M059J (cell line): ENCODE data around the gene ASB1. TPM values are rescaled to one million over a fixed set of nuclear protein-coding genes. Genes with fewer than 3 reads are reported as not detected.

Experiments used
- DNase-seq: peaks from one replicate; pipeline ENCODE4 v3.0.0-alpha.2; 2012; ENCODE audit warnings: low read depth
- total RNA-seq: library from RNA; depleted of rRNA; stranded (reverse); fragments of >200 nt; shearing (Covaris generic); gene quantifications from 2 replicates; pipeline ENCODE4 v1.2.3, GENCODE V29; 2014; rRNA removed

The ASB1 gene
- total RNA-seq, 1 experiment from 2014 or later, result 17.2 TPM

DNA sequence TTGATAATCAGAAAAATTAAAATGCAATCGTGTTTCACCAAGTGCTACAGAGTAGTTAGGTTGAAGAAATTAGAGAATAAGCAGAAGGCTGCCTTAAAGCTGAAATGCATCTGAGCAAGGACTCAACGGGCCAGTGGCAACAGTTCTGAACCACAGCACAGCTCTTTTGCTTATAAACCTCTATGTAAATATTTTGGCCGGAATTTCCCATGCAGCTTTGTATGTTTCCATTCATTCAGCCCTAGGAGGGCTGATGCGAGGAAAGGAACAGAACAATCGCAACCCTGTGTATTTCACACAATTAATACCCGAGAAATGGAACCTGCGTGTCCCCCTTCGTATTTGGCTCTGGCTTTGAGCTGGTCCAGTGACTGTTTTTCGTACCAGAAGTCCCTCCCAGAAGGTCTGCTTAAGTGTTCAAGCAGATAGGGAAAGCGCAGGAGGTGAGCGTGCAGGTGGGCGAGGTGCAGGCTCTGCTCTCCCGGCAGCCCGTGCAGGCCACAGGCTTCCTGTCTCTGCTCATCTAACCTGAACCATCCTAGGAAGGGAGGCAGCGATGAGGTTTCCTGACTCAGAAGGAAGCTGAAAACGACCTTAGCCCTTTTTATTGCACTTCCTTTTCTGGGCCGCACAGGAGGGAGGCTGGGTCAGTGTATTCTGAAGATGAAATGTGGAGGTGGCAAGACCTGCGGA is 67.3 kb downstream of the ASB1 start:
- DNase-seq, result no peak

DNA sequence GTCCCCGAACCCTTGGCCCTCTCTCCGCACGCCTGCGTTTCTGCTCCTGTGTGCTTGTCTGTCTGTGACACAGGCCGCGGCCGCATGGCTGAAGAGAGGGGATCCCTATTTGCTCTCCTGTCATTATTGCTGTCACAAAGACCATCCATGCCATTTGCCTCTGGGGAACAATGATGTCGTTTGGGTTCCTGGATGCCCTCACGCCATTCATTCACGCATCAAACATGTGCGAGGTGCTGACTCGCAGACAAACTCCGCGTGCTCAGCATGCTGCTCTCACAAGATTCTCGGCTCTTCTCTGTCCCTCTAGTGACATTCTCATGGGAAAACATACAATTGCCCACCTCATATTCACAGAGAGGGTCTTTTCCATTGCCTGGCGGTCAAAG is 67.8 kb downstream of the ASB1 start:
- DNase-seq, result no peak

DNA sequence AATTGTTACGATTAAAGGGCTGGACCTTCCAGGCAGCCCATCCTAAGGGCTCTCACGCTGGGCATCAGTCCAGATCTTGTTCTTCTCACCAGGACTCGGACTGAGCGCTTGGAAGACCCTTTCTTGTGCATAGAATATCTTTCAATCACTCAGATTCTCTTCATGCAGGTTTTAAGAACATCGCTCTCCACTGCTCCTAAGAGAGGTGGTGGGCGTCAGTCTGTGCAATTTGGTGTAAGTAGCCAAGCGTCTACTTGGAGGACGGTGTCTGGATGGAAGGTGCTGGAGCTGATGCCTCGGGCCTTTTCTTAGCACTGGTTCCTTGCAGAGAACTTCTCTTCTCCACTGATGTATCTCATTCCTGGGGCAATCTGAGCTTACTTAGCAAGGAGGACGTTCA is 68.7 kb downstream of the ASB1 start:
- no peak for DNase-seq

DNA sequence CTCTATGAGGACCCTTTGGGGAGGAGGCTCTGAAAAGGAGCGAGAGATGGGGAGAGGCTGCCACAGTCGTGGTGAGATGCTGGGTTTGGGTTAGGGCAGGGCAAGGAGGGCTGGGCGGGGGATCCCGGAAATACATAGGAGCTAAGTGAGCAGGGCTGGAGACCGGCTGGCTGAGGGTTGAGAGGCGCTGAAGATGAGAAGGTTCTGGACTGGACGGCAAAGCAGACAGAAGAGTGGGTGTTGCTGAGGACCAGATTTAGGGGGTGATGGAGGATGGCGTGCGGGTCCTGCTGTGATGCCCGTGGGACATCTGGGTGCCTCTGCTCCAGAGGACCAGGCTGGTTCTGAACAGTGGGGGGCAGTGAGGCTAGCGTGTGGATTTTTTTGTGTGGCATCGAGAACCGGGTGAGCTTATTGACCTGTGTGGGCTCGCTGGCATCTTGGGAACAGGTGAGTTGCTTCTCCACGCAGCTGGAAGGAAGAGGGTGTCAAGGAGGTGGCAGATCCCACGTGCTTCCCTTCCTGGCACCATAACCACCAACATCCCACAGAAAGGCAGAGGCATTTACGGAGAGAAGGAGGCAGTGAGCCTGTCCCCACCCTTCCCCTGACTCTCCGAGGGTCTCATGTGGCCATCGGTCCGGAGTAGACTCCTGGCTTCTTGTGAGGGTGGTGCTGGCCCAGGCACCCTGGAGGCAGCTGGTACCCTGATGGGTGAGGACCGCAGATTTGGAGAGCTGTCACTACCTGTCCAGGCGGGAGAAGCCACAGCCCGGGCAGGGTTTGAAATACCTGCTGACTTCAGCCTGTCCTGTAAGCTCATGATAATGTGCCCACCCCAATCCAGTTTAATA is 70.3 kb downstream of the ASB1 start:
- no peak for DNase-seq

DNA sequence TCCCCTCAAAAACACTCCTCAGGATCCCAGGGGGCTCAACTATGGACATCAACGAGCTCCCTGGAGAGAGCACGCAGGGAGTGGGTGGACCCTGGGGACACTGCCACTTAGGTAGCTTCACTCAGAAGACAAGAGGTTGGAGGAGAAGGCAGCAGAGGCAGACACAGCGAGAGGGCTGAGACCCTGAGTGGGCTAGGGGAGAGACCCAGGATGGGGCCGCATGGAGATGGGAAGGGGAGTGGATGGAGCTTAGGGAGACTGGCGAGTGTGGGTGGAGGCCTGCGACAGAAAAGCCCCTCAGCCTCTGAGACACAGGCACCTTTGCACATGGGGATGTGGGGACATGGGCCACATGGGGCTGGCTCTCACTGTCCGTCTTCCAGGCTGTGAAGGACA is 70.9 kb downstream of the ASB1 start:
- DNase-seq, result no peak

DNA sequence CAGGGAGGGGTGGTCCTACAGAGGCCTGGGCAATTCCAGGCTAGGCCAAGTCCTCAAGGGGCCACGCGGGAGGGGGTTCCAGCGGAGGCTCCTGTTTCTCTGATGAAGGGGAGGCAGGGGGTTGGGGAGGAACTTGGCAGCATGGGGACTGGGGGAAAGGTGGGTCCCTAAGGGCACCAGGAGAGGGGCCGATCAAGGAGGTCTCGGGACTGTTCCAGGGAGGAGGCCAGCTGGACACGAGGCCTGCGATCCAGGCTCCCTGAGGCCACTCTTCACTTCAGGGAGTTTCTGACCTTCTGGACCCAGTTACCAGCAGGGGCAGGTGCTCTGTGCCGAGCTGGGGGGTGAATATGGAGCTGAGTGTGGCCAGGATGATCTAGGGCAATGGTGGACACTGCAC is 71.5 kb downstream of the ASB1 start:
- DNase-seq, result no peak

DNA sequence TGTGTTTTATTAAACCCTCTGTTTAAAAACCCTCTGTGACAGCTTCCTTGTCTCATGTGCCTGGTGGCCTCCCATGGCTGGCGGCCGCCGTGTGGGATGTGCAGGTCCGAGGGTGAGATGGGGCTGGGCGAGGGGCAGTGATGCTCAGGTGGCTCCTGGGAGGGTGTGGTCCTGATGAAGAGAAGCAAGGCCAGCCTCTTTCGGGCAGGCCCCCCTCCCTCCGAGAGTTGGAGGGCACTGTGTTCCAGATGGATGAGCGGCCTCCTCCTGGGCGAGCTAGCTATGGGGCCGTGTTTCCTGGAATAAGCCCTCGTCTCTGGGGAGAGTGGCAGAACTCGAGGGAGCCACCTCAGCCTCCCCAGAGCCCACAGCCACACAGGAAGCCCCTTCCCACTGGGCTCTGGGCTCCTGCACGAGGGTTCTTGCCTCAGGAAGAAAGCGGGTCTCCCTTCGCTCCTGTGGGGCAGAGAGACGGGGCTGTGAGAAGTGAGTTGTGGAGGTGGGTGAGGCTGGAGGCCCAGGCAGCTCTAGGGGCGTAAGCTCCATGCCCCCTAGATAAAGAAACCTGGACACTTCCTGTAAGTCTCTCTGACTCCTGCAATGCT is 72.1 kb downstream of the ASB1 start:
- no peak for DNase-seq

DNA sequence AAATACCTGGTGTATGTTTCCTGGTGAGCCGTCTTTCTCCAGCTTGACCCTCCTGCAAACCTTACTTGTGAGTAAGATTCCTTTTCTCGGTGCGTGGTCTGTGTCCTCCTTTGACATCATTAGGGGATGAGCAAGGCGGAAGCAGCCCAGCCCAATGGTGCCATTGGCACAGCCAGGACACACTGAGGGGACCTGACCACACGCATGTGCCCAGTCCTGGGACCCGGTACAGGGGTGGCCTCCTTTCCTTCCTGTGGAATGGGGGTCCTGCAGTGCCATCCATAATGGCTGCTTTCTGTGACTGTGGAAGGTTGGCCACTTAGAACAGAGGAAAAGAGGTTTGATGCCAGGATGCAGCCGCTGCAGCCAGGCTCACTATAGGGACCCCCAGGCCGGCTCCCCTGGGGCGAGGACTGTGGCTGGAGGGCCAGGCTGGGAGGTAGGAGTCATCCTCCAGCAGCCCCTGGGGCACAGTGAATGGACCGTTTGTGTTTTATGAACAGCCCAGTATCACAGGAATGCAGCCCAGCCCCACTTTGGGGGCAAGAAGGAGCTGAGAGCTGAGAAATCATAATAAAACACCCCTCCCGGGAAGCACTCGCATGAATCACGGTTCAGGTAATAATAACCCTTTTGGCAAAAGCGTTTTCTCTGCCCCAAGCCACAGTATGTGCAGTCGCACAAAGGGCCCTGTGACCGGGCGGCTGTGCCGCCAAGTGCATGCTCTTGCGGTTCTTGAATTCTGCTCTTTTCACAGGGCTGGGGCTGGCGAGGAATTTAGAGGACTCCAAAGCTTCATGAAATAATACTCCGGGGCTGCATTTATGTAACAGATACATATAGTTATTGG is 73.2 kb downstream of the ASB1 start:
- DNase-seq, result no peak

DNA sequence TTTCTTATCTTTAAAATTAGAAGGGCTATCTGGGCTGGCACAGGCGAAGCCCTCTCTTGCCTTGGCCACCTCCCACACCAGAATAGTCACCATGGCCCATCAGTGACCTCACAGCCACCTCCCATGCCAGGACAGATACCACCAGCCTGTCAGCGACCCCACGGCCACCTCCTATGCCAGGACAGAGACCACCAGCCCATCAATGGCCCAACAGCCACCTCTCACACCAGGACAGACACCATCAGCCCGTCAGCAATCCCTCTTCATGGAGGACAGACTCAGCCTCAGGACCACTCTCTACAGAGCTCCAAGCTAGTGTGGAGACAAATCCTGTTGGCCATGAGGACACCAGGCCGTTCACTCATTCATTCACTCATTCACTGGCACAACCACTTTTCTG is 74.6 kb downstream of the ASB1 start:
- no peak for DNase-seq

Other genes with a start within 250 kb of the ASB1 start
- gene ILKAP, start 223.2 kb upstream of the ASB1 start, total RNA-seq, result 8.8 and 19.5 TPM in 2 replicates
- gene HES6, start 186.9 kb upstream of the ASB1 start, total RNA-seq, result 1.5 and 5.3 TPM in 2 replicates
- gene PER2, start 138.3 kb upstream of the ASB1 start, total RNA-seq, result 1.4 and 3.7 TPM in 2 replicates
- 3.2 and 12.7 TPM in 2 replicates for gene TRAF3IP1, start 106.4 kb upstream of the ASB1 start, total RNA-seq